ENCODE measurements around the gene SUCLG2. TPM values are rescaled to one million over a fixed set of nuclear protein-coding genes. Genes with fewer than 3 reads are reported as not detected.

SUCLG2 gene
- total RNA-seq, 4 donors from 2014 or later: 38.7 to 42.9 (median 41.3) TPM

- no peak for DNase-seq (ENCODE audit: low spot score in 2 of 2)
- no peak overlapping the region for H3K4me3 ChIP-seq (ENCODE audit: low read depth, poor library complexity, severe bottlenecking)
- intact Hi-C loops (cut with DNase I; ENCODE audit: low total_unique reads): no loop called here
- WGBS, 2 donors: 62 to 69% methylated on average over 1 of the region's 1 CpG
- TF ChIP-seq CTCF (IDR thresholded peaks at IDR 0.05) (no peak), POLR2A (IDR thresholded peaks at IDR 0.05) (no peak)
These were observed 33.5 kb downstream of the SUCLG2 start for GRCh38 chr3:67620869-67621268.

- intact Hi-C loops (cut with DNase I; ENCODE audit: low total_unique reads): no loop called here
- DNase-seq (ENCODE audit: low spot score in 2 of 2): no peak
- WGBS, 2 donors: 74 to 87% methylated on average over 3 of the region's 3 CpGs
- no peak overlapping the region for H3K4me3 ChIP-seq (ENCODE audit: low read depth, poor library complexity, severe bottlenecking)
- no peak for TF ChIP-seq POLR2A (IDR thresholded peaks at IDR 0.05)
- TF ChIP-seq CTCF (IDR thresholded peaks at IDR 0.05): no peak
These were observed 34.4 kb downstream of the SUCLG2 start for GRCh38 chr3:67619991-67620390.

- intact Hi-C loops (cut with DNase I; ENCODE audit: low total_unique reads): no loop called here
These were observed 36.9 kb downstream of the SUCLG2 start for GRCh38 chr3:67617518-67617917.

GRCh38 chr3:67616046-67616445 lies 38.4 kb downstream of the SUCLG2 start:
- WGBS, 2 donors: 92 to 93% methylated on average over 2 of the region's 2 CpGs
- no peak overlapping the region for H3K4me3 ChIP-seq (ENCODE audit: low read depth, poor library complexity, severe bottlenecking)
- intact Hi-C loops (cut with DNase I; ENCODE audit: low total_unique reads): no loop called here
- TF ChIP-seq POLR2A (IDR thresholded peaks at IDR 0.05) (no peak), CTCF (IDR thresholded peaks at IDR 0.05) (no peak)
- no peak for DNase-seq (ENCODE audit: low spot score in 2 of 2)

More at GRCh38 chr3:67617518-67617917, 36.9 kb downstream of the SUCLG2 start:
- TF ChIP-seq CTCF (IDR thresholded peaks at IDR 0.05): no peak
- no peak for TF ChIP-seq POLR2A (IDR thresholded peaks at IDR 0.05)
- 95% methylated on average over 1 of the region's 1 CpG for WGBS, 2 donors
- no peak for DNase-seq (ENCODE audit: low spot score in 2 of 2)
- H3K4me3 ChIP-seq (ENCODE audit: low read depth, poor library complexity, severe bottlenecking): no peak overlapping the region

GRCh38 chr3:67614195-67614594 lies 40.2 kb downstream of the SUCLG2 start:
- no peak for TF ChIP-seq POLR2A (IDR thresholded peaks at IDR 0.05)
- TF ChIP-seq CTCF (IDR thresholded peaks at IDR 0.05): no peak
- H3K4me3 ChIP-seq (ENCODE audit: low read depth, poor library complexity, severe bottlenecking): no peak overlapping the region
- 84 to 94% methylated on average over 3 of the region's 3 CpGs for whole genome bisulfite sequencing, 2 donors
- intact Hi-C loops (cut with DNase I; ENCODE audit: low total_unique reads): no loop called here
- no peak for DNase-seq (ENCODE audit: low spot score in 2 of 2)

- no peak for TF ChIP-seq POLR2A (IDR thresholded peaks at IDR 0.05)
- TF ChIP-seq CTCF (IDR thresholded peaks at IDR 0.05): no peak
- intact Hi-C loops (cut with DNase I; ENCODE audit: low total_unique reads): no loop called here
- DNase-seq (ENCODE audit: low spot score in 2 of 2): no peak
- no peak overlapping the region for H3K4me3 ChIP-seq (ENCODE audit: low read depth, poor library complexity, severe bottlenecking)
- 81 to 82% methylated on average over 1 of the region's 1 CpG for WGBS, 2 donors
These were observed 44.0 kb downstream of the SUCLG2 start for GRCh38 chr3:67610458-67610857.
